ENCODE measurements around the gene KRT83. TPM values are rescaled to one million over a fixed set of nuclear protein-coding genes. Genes with fewer than 3 reads are reported as not detected.

The KRT83 gene
- total and polyA plus RNA-seq, 4 donors, result not detected

- ATAC-seq (ENCODE audit: insufficient read depth, low FRiP score), result no peak
- TF ChIP-seq CTCF (IDR thresholded peaks at IDR 0.05; ENCODE audit: control extremely low read depth, extremely low read depth), result no peak
Observed at GRCh38 chr12:52349196-52349595, 28.0 kb upstream of the KRT83 start.

GRCh38 chr12:52347551-52348510, 26.6 kb upstream of the KRT83 start:
- no peak for ATAC-seq (ENCODE audit: insufficient read depth, low FRiP score)
- DNase-seq, result peak in 1 of 3 donors; percentile 35
- WGBS, 2 donors, result 75 to 79% methylated on average over 16 of the region's 16 CpGs
- peaks cover 0 to 4% (median 2%) of the 10 kb centered on the region in 4 donors for H3K9me3 ChIP-seq (ENCODE audit: control insufficient read depth in 4 of 4, insufficient read depth in 3 of 4, low read length in 3 of 4)
- TF ChIP-seq CTCF (IDR thresholded peaks at IDR 0.05; ENCODE audit: control extremely low read depth, extremely low read depth), result no peak
- no peaks in the 10 kb centered on the region for H3K27me3 ChIP-seq (ENCODE audit: control insufficient read depth in 3 of 3, insufficient read depth in 3 of 3, low read length in 2 of 3)
- no peak overlapping the region for H3K9ac ChIP-seq (ENCODE audit: insufficient read depth in 1 of 2, low read length in 2 of 2)
- H3K36me3 ChIP-seq (ENCODE audit: control insufficient read depth in 4 of 4, insufficient read depth in 4 of 4, low read length in 4 of 4), result no peaks in the 10 kb centered on the region
- peaks cover 0 to 13% (median 0%) of the 10 kb centered on the region in 5 donors for H3K4me1 ChIP-seq (ENCODE audit: control insufficient read depth in 5 of 5, insufficient read depth in 5 of 5, low read length in 5 of 5)
- H3K27ac ChIP-seq (ENCODE audit: low read depth in 1 of 2, low read length in 1 of 2), result no peak overlapping the region
- no peak overlapping the region for H3K4me3 ChIP-seq

More at GRCh38 chr12:52349196-52349595, 28.0 kb upstream of the KRT83 start:
- Histone ChIP-seq H3K36me3 (ENCODE audit: control insufficient read depth in 4 of 4, insufficient read depth in 4 of 4, low read length in 4 of 4) (no peaks in the 10 kb centered on the region), H3K4me1 (ENCODE audit: control insufficient read depth in 5 of 5, insufficient read depth in 5 of 5, low read length in 5 of 5) (peaks cover 0 to 13% (median 0%) of the 10 kb centered on the region in 5 donors), H3K4me3 (no peak overlapping the region), H3K9ac (ENCODE audit: insufficient read depth in 1 of 2, low read length in 2 of 2) (no peak overlapping the region), H3K27me3 (ENCODE audit: control insufficient read depth in 3 of 3, insufficient read depth in 3 of 3, low read length in 2 of 3) (no peaks in the 10 kb centered on the region), H3K9me3 (ENCODE audit: control insufficient read depth in 4 of 4, insufficient read depth in 3 of 4, low read length in 3 of 4) (peaks cover 0 to 2% (median 0%) of the 10 kb centered on the region in 4 donors), H3K27ac (ENCODE audit: low read depth in 1 of 2, low read length in 1 of 2) (no peak overlapping the region)
- WGBS, 2 donors, result 76 to 83% methylated on average over 6 of the region's 6 CpGs
- DNase-seq, result no peak

GRCh38 chr12:52347016-52347415, 25.8 kb upstream of the KRT83 start:
- Histone ChIP-seq H3K9me3 (ENCODE audit: control insufficient read depth in 4 of 4, insufficient read depth in 3 of 4, low read length in 3 of 4) (peaks cover 0 to 4% (median 2%) of the 10 kb centered on the region in 4 donors), H3K27ac (ENCODE audit: low read depth in 1 of 2, low read length in 1 of 2) (no peak overlapping the region), H3K27me3 (ENCODE audit: control insufficient read depth in 3 of 3, insufficient read depth in 3 of 3, low read length in 2 of 3) (no peaks in the 10 kb centered on the region), H3K36me3 (ENCODE audit: control insufficient read depth in 4 of 4, insufficient read depth in 4 of 4, low read length in 4 of 4) (no peaks in the 10 kb centered on the region), H3K4me1 (ENCODE audit: control insufficient read depth in 5 of 5, insufficient read depth in 5 of 5, low read length in 5 of 5) (peaks cover 0 to 13% (median 0%) of the 10 kb centered on the region in 5 donors), H3K9ac (ENCODE audit: insufficient read depth in 1 of 2, low read length in 2 of 2) (no peak overlapping the region), H3K4me3 (no peak overlapping the region)
- 77 to 81% methylated on average over 9 of the region's 9 CpGs for WGBS, 2 donors
- DNase-seq (no peak), ATAC-seq (ENCODE audit: insufficient read depth, low FRiP score) (no peak)
- no peak for TF ChIP-seq CTCF (IDR thresholded peaks at IDR 0.05; ENCODE audit: control extremely low read depth, extremely low read depth)
